HepG2 (cell line): ENCODE data around the gene PPEF2. TPM values are rescaled to one million over a fixed set of nuclear protein-coding genes. Genes with fewer than 3 reads are reported as not detected.
A peak's percentile ranks its signal among the peaks of the same experiment; 100 is the strongest.

Experiments
- ATAC-seq: fragments of 200-7000 bp; cut with Tn5 transposase; 3 replicates; pipeline ENCODE4 v1.9.1; 2020; ENCODE audit warnings: mild to moderate bottlenecking, moderate library complexity
- BruUV-seq: library from RNA; stranded (reverse); fragments of 400-500 nt; replicated peaks from 2 replicates; lab custom pipeline; 2021; lab: Mats Ljungman, UMichigan
- CTCF ChIA-PET: fragments of 300-600 bp; formaldehyde crosslinking; extraction: SDS; loops from one replicate; lab custom pipeline; 2021; ENCODE audit warnings: low total read pairs, inconsistent platforms, low intra/inter-chr PET ratio; lab: Yijun Ruan, JAX
- POLR2A ChIA-PET: fragments of 350-600 bp; sonication (Branson Sonifier 250); formaldehyde crosslinking; loops from one replicate; lab custom pipeline; 2020; ENCODE audit warnings: antibody characterized with exemption, inconsistent platforms; lab: Yijun Ruan, JAX
- DNase-seq: peaks from one replicate; pipeline ENCODE4 v3.0.0-alpha.2; 2015; ENCODE audit warnings: low spot score
- FAIRE-seq: peaks from 3 replicates; lab custom pipeline; 2011; peaks lifted over from hg19 to GRCh38; lab: Jason Lieb, UNC
- H2AFZ ChIP-seq: one replicate; pipeline ENCODE4 v1.6.1; 2011; ENCODE audit warnings: low read length, inconsistent platforms
- H3K27ac ChIP-seq: fragments of 300-600 bp; 3 replicates; pipeline ENCODE4 v1.8.0; 2011; ENCODE audit warnings: mixed run types, mild to moderate bottlenecking, mixed read lengths, low read length, inconsistent platforms; ENCODE audit not compliant: insufficient read depth; ENCODE audit errors: extremely low read length
- H3K27me3 ChIP-seq, 2 experiments: fragments of 200-600 bp in 1 of 2; 2 replicates in 1 of 2; 3 replicates in 1 of 2; pipeline versions ENCODE4 v1.6.0 to v1.8.0; 2011; ENCODE audit warnings: low read length in 2 of 2, mild to moderate bottlenecking in 2 of 2, moderate library complexity in 2 of 2, inconsistent platforms in 1 of 2; ENCODE audit not compliant: insufficient read depth in 2 of 2, control insufficient read depth in 1 of 2
- H3K36me3 ChIP-seq, 2 experiments: fragments of 200-600 bp in 1 of 2; replicated peaks in 1 of 2; 2 replicates in 1 of 2; 3 replicates in 1 of 2; pipeline versions ENCODE4 v1.5.1 to v1.8.0; 2011; ENCODE audit warnings: low read length in 2 of 2, inconsistent platforms in 1 of 2; ENCODE audit not compliant: insufficient read depth in 2 of 2, control insufficient read depth in 1 of 2
- H3K4me1 ChIP-seq: 2 replicates; pipeline ENCODE4 v1.5.1; 2012; ENCODE audit warnings: low read length, inconsistent platforms; ENCODE audit not compliant: insufficient read depth
- H3K4me2 ChIP-seq: 2 replicates; pipeline ENCODE4 v1.6.0; 2011; ENCODE audit warnings: low read depth, low read length, inconsistent platforms
- H3K4me3 ChIP-seq, 3 experiments: fragments of 200-600 bp in 1 of 3; sonication (generic), shearing (Covaris generic) in 1 of 3; replicated peaks in 1 of 3; 2 replicates each; pipeline ENCODE4 v1.5.1; 2011 to 2016; ENCODE audit warnings: low read length in 3 of 3, inconsistent platforms in 2 of 3, low read depth in 2 of 3, mild to moderate bottlenecking in 2 of 3, control low read depth in 1 of 3, mixed read lengths in 1 of 3; ENCODE audit not compliant: insufficient read depth in 1 of 3
- H3K79me2 ChIP-seq: one replicate; pipeline ENCODE4 v1.6.1; 2011; ENCODE audit warnings: low read length, inconsistent platforms; ENCODE audit not compliant: insufficient read depth
- H3K9ac ChIP-seq: 2 replicates; pipeline ENCODE4 v1.6.0; 2011; ENCODE audit warnings: mild to moderate bottlenecking, low read depth, low read length, inconsistent platforms; ENCODE audit not compliant: insufficient read depth
- H3K9me3 ChIP-seq: 2 replicates; pipeline ENCODE4 v1.5.1; 2012; ENCODE audit warnings: mild to moderate bottlenecking, low read length
- H4K20me1 ChIP-seq: 2 replicates; pipeline ENCODE4 v1.6.0; 2011; ENCODE audit warnings: inconsistent platforms, mild to moderate bottlenecking, low read length, moderate library complexity; ENCODE audit not compliant: insufficient read depth
- ARNT2 ChIP-seq: sonication (generic); formaldehyde crosslinking; IDR thresholded peaks from 2 replicates; pipeline ENCODE4 v1.8.0; 2022; ENCODE audit warnings: mild to moderate bottlenecking, low read depth, missing genetic modification reagents, moderate library complexity
- FOXA3 ChIP-seq: IDR thresholded peaks from 2 replicates; pipeline ENCODE4 v1.6.1; 2016; ENCODE audit warnings: missing genetic modification reagents, missing compliant biosample characterization
- FOXP1 ChIP-seq, 2 experiments: fragments of 450-650 bp in 1 of 2; IDR thresholded peaks; 2 replicates each; pipeline ENCODE4 v1.6.1; 2017 to 2018; ENCODE audit warnings: antibody characterized with exemption in 1 of 2
- HNF4A ChIP-seq: sonication (generic); formaldehyde crosslinking; IDR thresholded peaks from 2 replicates; pipeline ENCODE4 v1.4.0; 2020; ENCODE audit warnings: missing genetic modification reagents
- HNF4G ChIP-seq, 2 experiments: sonication (generic) in 1 of 2; formaldehyde crosslinking in 1 of 2; IDR thresholded peaks; 2 replicates each; pipeline versions ENCODE4 v1.4.0 to v1.6.1; 2011 to 2020; ENCODE audit warnings: borderline replicate concordance in 2 of 2, low read depth in 2 of 2, mild to moderate bottlenecking in 2 of 2, low read length in 1 of 2, missing genetic modification reagents in 1 of 2, moderate library complexity in 1 of 2
- MAFF ChIP-seq: IDR thresholded peaks from 2 replicates; pipeline ENCODE4 v1.6.1; 2011; ENCODE audit warnings: low read depth, low read length, improper control_type of control experiment
- MAFK ChIP-seq, 2 experiments: IDR thresholded peaks in 1 of 2; conservative IDR thresholded peaks in 1 of 2; 2 replicates each; pipeline ENCODE4 v1.6.1; 2011; ENCODE audit warnings: improper control_type of control experiment in 2 of 2, low read length in 2 of 2
- MYPOP ChIP-seq: sonication (generic); formaldehyde crosslinking; IDR thresholded peaks from 2 replicates; pipeline ENCODE4 v1.8.1; 2023; ENCODE audit warnings: mild to moderate bottlenecking, moderate library complexity, missing genetic modification reagents
- NFATC3 ChIP-seq: sonication (generic); formaldehyde crosslinking; IDR thresholded peaks from 2 replicates; pipeline ENCODE4 v1.5.1; 2020; ENCODE audit warnings: mild to moderate bottlenecking, missing genetic modification reagents
- NFE2L1 ChIP-seq: sonication (generic); formaldehyde crosslinking; IDR thresholded peaks from 2 replicates; pipeline ENCODE4 v1.4.0; 2020; ENCODE audit warnings: missing genetic modification reagents, mild to moderate bottlenecking, borderline replicate concordance
- NFE2L2 ChIP-seq: fragments of 150-350 bp; IDR thresholded peaks from 2 replicates; pipeline ENCODE4 v1.6.1; 2014; ENCODE audit warnings: low read length
- NFKBIZ ChIP-seq: IDR thresholded peaks from 2 replicates; pipeline ENCODE4 v1.6.1; 2018; ENCODE audit warnings: missing genetic modification reagents, missing compliant biosample characterization
- NKX3-1 ChIP-seq: sonication (generic); formaldehyde crosslinking; IDR thresholded peaks from 2 replicates; pipeline ENCODE4 v1.5.0; 2020; ENCODE audit warnings: missing genetic modification reagents
- NR2F1 ChIP-seq, 2 experiments: fragments of 450-650 bp in 1 of 2; formaldehyde crosslinking in 1 of 2; IDR thresholded peaks; 2 replicates each; pipeline versions ENCODE4 v1.5.0 to v1.6.1; 2016 to 2020; ENCODE audit warnings: mild to moderate bottlenecking in 1 of 2, missing compliant biosample characterization in 1 of 2, missing genetic modification reagents in 1 of 2, moderate library complexity in 1 of 2
- RAD21 ChIP-seq: fragments of 450-650 bp; formaldehyde crosslinking; IDR thresholded peaks from 2 replicates; pipeline ENCODE4 v1.5.0; 2020; ENCODE audit warnings: mild to moderate bottlenecking
- SMC3 ChIP-seq: IDR thresholded peaks from 2 replicates; pipeline ENCODE4 v1.6.1; 2011; ENCODE audit warnings: low read length, improper control_type of control experiment
- SOX6 ChIP-seq, 2 experiments: fragments of 450-650 bp in 1 of 2; sonication (generic) in 1 of 2; formaldehyde crosslinking in 1 of 2; IDR thresholded peaks; 2 replicates each; pipeline versions ENCODE4 v1.4.0 to v1.6.1; 2017 to 2020; ENCODE audit warnings: antibody characterized with exemption in 1 of 2, mild to moderate bottlenecking in 1 of 2, missing genetic modification reagents in 1 of 2
- ZMYM4 ChIP-seq: sonication (generic); formaldehyde crosslinking; IDR thresholded peaks from 2 replicates; pipeline ENCODE4 v1.8.1; 2023; ENCODE audit warnings: mild to moderate bottlenecking, missing genetic modification reagents
- ZNF24 ChIP-seq: fragments of 450-650 bp; IDR thresholded peaks from 2 replicates; pipeline ENCODE4 v1.6.1; 2017; ENCODE audit warnings: antibody characterized with exemption, mild to moderate bottlenecking
- ZNF3 ChIP-seq: IDR thresholded peaks from 2 replicates; pipeline ENCODE4 v1.7.0; 2017; ENCODE audit warnings: inconsistent platforms
- ZNF333 ChIP-seq: sonication (generic); formaldehyde crosslinking; IDR thresholded peaks from 2 replicates; pipeline ENCODE4 v1.4.0; 2020; ENCODE audit warnings: mild to moderate bottlenecking, missing genetic modification reagents, borderline replicate concordance
- ZNF432 ChIP-seq: sonication (generic); formaldehyde crosslinking; IDR thresholded peaks from 2 replicates; pipeline ENCODE4 v1.5.0; 2020; ENCODE audit warnings: missing genetic modification reagents, mild to moderate bottlenecking, borderline replicate concordance
- ZSCAN22 ChIP-seq: sonication (generic); formaldehyde crosslinking; IDR thresholded peaks from 2 replicates; pipeline ENCODE4 v1.4.0; 2020; ENCODE audit warnings: mild to moderate bottlenecking, missing genetic modification reagents
- WGBS: methylation state at CpG from one replicate; pipeline ENCODE4 v1.1.6; 2017; ENCODE audit warnings: low lambda C conversion rate; 5-methylcytosine and 5-hydroxymethylcytosine counted together
- in situ Hi-C: cut with HindIII; loops from 2 replicates; pipeline ENCODE4 v1.10.0; 2017; ENCODE audit warnings: low pct_unique_long_range_greater_than_20kb; ENCODE audit not compliant: extremely low pct_ligation_motif_present
- intact Hi-C: fragments of 100-400 bp; cut with micrococcal nuclease; formaldehyde crosslinking; loops from one replicate; pipeline ENCODE4 v1.10.0; 2022; ENCODE audit not compliant: unreplicated experiment
- polyA plus RNA-seq, 8 experiments: library from polyadenylated mRNA; depleted of rRNA in 3 of 8; stranded (reverse) in 7 of 8; unstranded in 1 of 8; fragments of >200 nt; fragmentation: Illumina TruSeq in 4 of 8; extraction: Trizol in 4 of 8; gene quantifications; 2 replicates each; pipeline versions ENCODE4 v1.2.1 to v1.2.3, GENCODE V29; 2011 to 2016; ENCODE audit warnings: low read depth in 4 of 8, missing spikeins in 1 of 8, mixed read lengths in 1 of 8; ENCODE audit not compliant: insufficient read depth in 1 of 8
- total RNA-seq, 5 experiments: library from RNA; depleted of rRNA; stranded (reverse); fragments of >200 nt; fragmentation: Illumina TruSeq; extraction: Trizol; gene quantifications; 2 replicates each; pipeline ENCODE4 v1.2.3, GENCODE V29; 2016; ENCODE audit warnings: low read depth in 1 of 5
- TF ChIP-seq, protein P1 (sequence below): sonication (generic); formaldehyde crosslinking; IDR thresholded peaks from 2 replicates; pipeline ENCODE4 v1.5.0; 2020; ENCODE audit warnings: mild to moderate bottlenecking, missing genetic modification reagents, moderate library complexity

Gene PPEF2
- total and polyA plus RNA-seq, 2 of the 13 experiments (the other 11 are each of a cell fraction or from before 2014, with no cell fraction given): 0.01 TPM; not detected in 1

DNA sequence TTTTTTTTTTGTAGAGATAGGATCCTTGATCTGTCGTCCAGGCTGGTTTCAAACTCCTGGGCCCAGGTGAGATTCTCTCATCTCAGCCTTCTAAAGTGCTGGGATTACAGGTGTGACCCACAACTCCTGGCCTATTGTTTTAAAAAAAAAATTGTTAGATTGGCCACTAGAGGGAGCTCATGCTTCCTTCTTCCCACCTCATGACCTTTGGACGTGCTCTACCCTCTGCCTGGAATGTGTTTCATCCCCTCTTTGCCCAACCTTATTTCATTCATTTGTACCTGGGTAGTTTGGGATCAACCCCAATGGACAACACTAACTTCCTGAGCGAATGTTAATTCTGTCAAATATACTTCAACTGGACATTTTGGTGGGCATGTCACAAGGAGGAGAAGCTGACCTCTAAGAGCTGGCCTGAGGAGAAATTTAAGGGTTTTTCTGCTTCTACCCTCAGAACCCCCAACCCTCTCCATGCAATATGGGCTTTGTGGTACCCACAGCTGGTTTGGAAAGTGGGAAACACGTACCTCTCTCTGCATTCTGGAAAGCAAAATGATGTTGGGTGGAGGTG, 6.4 kb downstream of the PPEF2 start:
- no TSS peak for BruUV-seq
- no peaks in the 10 kb centered on the region for H4K20me1 ChIP-seq
- intact Hi-C loops: no loop called here
- DNase-seq (peak; percentile 52), FAIRE-seq (peak; percentile 62), ATAC-seq (peak; percentile 79)
- H3K9me3 ChIP-seq: no peaks in the 10 kb centered on the region
- in situ Hi-C loops: loop anchor here (10.0 kb wide), 1 partner anchor 169 kb away; no protein-coding TSS in a partner anchor
- H3K4me1 ChIP-seq: peaks cover 7% of the 10 kb centered on the region; the same call in 1 of the 2 replicates
- ChIA-PET CTCF (interaction anchor here (1.1 kb wide), 2 partner anchors 45 to 172 kb away, joined by 3 to 5 read pairs; partner anchors contain the start of gene NAAA), POLR2A (no interaction called here)
- no peak overlapping the region for H3K4me2 ChIP-seq
- 24% methylated on average over 4 of the region's 4 CpGs for WGBS
- H3K27ac ChIP-seq: no peak overlapping the region
- no peaks in the 10 kb centered on the region for H3K36me3 ChIP-seq
- H3K27me3 ChIP-seq: no peaks in the 10 kb centered on the region
- H3K4me3 ChIP-seq: no peak overlapping the region
- H3K9ac ChIP-seq: no peak overlapping the region
- no peak overlapping the region for H2AFZ ChIP-seq
- H3K79me2 ChIP-seq: no peaks in the 10 kb centered on the region
- TF ChIP-seq HNF4A (CRISPR knock-in tag): peak; percentile 89
- TF ChIP-seq FOXP1 (IDR thresholded peaks at IDR 0.05): no peak
- no peak for TF ChIP-seq FOXP1 (CRISPR knock-in tag; IDR thresholded peaks at IDR 0.05)
- no peak for TF ChIP-seq NFE2L1 (CRISPR knock-in tag)
- no peak for TF ChIP-seq ZNF3
- TF ChIP-seq, protein P1, sequence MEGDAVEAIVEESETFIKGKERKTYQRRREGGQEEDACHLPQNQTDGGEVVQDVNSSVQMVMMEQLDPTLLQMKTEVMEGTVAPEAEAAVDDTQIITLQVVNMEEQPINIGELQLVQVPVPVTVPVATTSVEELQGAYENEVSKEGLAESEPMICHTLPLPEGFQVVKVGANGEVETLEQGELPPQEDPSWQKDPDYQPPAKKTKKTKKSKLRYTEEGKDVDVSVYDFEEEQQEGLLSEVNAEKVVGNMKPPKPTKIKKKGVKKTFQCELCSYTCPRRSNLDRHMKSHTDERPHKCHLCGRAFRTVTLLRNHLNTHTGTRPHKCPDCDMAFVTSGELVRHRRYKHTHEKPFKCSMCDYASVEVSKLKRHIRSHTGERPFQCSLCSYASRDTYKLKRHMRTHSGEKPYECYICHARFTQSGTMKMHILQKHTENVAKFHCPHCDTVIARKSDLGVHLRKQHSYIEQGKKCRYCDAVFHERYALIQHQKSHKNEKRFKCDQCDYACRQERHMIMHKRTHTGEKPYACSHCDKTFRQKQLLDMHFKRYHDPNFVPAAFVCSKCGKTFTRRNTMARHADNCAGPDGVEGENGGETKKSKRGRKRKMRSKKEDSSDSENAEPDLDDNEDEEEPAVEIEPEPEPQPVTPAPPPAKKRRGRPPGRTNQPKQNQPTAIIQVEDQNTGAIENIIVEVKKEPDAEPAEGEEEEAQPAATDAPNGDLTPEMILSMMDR (CRISPR knock-in tag): peak; percentile 71
- no peak for TF ChIP-seq MYPOP (CRISPR knock-in tag)
- TF ChIP-seq NFATC3 (CRISPR knock-in tag): no peak
- no peak for TF ChIP-seq ZNF432 (CRISPR knock-in tag)
- no peak for TF ChIP-seq ARNT2 (CRISPR knock-in tag)
- peak; percentile 30; the same call in 1 of the 2 replicates for TF ChIP-seq RAD21
- TF ChIP-seq NFKBIZ (CRISPR knock-in tag): no peak
- no peak for TF ChIP-seq FOXA3 (CRISPR knock-in tag)
- TF ChIP-seq NR2F1 (CRISPR knock-in tag; IDR thresholded peaks at IDR 0.05): peak in 1 of 2 experiments; percentile 34; a peak in 1 of 4 replicates
- no peak for TF ChIP-seq MAFF
- TF ChIP-seq ZMYM4 (CRISPR knock-in tag): 0 out of 2 replicates have a peak, but pooled peaks have one; percentile 33
- TF ChIP-seq ZSCAN22: no peak
- TF ChIP-seq SMC3: peak; percentile 40
- TF ChIP-seq NKX3-1 (CRISPR knock-in tag): no peak
- no peak for TF ChIP-seq SOX6 (IDR thresholded peaks at IDR 0.05)
- 0 out of 2 replicates have a peak, but pooled peaks have one; percentile 17 for TF ChIP-seq SOX6 (CRISPR knock-in tag; IDR thresholded peaks at IDR 0.05)
- no peak for TF ChIP-seq MAFK (conservative IDR thresholded peaks at IDR 0.05 in 1 of 2, IDR thresholded peaks at IDR 0.05 in 1 of 2; ENCODE audit: low read length in 2 of 2)
- no peak for TF ChIP-seq NFE2L2
- TF ChIP-seq ZNF333 (CRISPR knock-in tag): no peak
- peak; percentile 97 for TF ChIP-seq HNF4G (IDR thresholded peaks at IDR 0.05; ENCODE audit: borderline replicate concordance, low read depth, low read length)
- TF ChIP-seq HNF4G (CRISPR knock-in tag; IDR thresholded peaks at IDR 0.05; ENCODE audit: borderline replicate concordance, low read depth): no peak; the same call in 1 of the 2 replicates
- 0 out of 2 replicates have a peak, but pooled peaks have one; percentile 35 for TF ChIP-seq ZNF24
